NAMALWA (cell line): ENCODE data around the gene KCTD5.
"Not testable (repeated sequence)": the region's sequence is repeated elsewhere in the genome, so short reads cannot be mapped to it uniquely, and the experiment has no call there.

Source experiments
- DNase-seq: peaks from one replicate; pipeline ENCODE4 v3.0.0-alpha.2; 2015; ENCODE audit warnings: low spot score

The KCTD5 gene, protein sequence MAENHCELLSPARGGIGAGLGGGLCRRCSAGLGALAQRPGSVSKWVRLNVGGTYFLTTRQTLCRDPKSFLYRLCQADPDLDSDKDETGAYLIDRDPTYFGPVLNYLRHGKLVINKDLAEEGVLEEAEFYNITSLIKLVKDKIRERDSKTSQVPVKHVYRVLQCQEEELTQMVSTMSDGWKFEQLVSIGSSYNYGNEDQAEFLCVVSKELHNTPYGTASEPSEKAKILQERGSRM

DNA sequence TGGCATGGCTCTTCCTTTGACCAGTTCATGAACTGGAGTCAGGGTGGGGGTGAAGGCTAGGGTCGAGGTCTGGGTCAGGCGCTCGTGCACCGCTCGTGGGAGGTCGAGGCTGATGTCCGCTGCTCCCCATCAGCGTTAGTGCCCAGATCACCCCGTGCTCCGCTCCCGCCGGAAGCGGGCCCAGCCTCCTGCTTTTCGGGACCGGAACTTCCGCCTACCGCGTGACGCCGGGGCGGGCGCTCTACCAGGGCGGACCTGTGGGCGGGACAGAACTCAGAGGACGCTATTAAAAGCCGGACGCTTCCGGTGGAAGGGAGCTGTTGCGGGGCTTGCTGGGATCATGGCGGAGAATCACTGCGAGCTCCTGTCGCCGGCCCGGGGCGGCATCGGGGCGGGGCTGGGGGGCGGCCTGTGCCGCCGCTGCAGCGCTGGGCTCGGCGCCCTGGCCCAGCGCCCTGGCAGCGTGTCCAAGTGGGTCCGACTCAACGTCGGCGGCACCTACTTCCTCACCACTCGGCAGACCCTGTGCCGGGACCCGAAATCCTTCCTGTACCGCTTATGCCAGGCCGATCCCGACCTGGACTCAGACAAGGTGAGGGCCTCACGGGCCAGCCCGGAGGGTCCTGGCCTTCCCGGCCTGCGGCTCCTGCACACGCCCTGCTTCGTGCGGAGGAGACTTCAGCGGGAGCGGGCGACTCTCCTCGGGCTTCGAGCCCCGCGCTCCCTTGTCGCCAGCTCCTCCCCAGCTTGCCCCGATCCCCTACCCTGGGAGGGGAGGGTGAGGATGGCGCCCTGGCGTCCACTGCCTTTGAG, at the start of gene KCTD5:
TSS of gene KCTD5 (plus strand) at position 315 of the 813 bp plus-strand sequence. CDS start at position 341, 26 bp downstream.
- DNase-seq = peak; percentile 96

GRCh38 chr16:2639071-2639721, 43.1 kb upstream of the KCTD5 start:
- DNase-seq = not testable (repeated sequence)

- not testable (repeated sequence) for DNase-seq
Observed at GRCh38 chr16:2639722-2640072, 42.6 kb upstream of the KCTD5 start.

- DNase-seq = not testable (repeated sequence)
Observed at GRCh38 chr16:2642561-2642960, 39.8 kb upstream of the KCTD5 start.

GRCh38 chr16:2644754-2645453, 37.4 kb upstream of the KCTD5 start:
- not testable (repeated sequence) for DNase-seq

GRCh38 chr16:2651268-2651871, 31.0 kb upstream of the KCTD5 start:
- not testable (repeated sequence) for DNase-seq

DNA sequence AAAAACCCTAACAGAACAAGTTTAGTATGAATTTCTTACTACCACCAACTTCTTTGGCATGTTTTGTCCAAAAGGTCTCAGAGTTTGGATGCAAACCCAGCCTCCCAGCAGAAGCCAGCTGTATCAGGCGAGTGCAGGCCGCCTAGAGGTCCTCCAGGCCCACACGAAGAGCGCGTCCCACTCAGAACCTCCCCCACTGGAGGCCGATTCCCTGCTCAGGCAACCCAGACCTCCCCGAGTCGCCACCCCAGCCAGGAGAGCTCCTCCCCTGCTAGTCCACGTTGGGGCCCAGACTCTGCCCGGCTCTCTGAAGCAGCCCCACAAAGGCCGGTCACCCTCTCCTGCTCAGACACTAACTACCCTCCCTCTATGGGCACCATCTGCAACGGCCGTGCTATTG, 28.4 kb upstream of the KCTD5 start:
- DNase-seq = not testable (repeated sequence)

DNA sequence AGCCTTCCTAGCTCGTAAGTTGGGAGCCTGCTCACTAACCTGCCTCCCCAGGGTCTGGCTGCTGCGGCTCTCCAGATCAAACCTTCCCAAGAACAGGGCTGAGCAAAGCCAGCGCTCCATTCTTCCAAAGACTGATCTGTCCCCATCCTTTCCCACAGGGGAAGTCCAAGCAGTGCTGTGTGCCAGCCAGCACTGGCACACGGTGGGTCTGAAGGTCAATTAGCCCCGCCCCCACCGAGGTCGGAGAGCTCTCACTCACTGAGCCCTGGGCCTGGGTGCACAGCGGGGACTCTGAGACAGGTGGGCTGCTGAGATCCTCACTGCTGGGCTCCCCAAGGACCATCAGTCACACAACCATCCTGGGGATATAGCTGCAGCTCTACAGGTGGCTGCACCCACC, 27.4 kb upstream of the KCTD5 start:
- DNase-seq = not testable (repeated sequence)

DNA sequence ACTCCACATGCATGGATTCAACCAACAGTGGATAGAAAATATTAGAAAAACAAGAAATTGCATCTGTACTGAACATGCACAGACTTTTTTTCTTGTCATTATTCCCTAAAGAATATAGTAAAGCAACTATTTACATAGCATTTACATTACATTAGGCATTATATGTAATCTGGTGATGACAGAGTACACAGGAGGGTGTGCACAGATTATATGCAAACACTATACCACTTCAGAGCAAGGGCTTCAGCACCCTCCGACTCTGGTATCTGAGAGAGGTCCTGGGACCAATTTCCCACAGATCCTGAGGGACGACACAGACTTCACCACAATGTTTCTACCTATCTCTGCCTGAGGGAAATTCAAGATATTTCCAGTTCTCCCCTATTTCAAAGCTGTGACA, 25.3 kb upstream of the KCTD5 start:
- no peak for DNase-seq

DNA sequence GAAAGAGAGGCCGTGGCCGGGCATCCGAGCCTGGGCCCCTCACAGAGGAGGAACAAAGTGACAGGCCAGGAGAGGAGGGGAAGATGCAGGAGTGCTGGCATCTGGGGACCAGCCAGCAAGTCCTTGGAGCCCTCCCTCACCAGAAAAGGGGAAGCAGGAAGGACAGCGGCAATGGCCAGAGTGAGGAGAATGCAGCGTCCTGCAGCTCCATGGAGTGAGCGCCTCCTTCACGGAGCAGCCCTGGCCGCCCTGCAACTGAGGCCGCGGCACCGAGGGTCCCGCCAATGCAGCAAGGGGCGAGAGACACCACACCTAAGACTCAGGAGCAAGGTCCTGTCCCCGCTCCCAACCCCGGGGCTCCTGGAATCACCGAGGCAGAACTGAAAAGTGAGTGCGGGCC, 24.5 kb upstream of the KCTD5 start:
- DNase-seq = not testable (repeated sequence)

DNA sequence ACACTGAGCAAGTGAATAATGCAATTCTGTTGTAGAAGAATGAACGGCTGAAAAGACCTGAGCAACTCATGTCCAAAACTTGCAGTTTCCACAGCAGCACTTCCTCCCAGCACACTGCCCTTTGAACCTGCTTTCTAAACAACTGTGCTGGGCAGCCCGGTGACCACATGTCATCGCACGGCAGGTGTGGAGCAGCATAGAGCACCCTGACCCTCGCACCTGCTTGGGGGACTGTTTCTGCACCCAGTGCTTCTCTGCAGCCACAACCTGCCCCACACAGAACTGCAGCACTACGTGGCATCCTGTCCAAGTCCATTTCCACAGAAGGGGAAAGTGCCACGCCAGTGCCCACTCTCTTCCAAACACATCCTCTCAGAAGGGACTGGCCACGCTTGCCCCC, 22.8 kb upstream of the KCTD5 start:
- not testable (repeated sequence) for DNase-seq

- DNase-seq = not testable (repeated sequence)
Observed at GRCh38 chr16:2660014-2660662, 22.2 kb upstream of the KCTD5 start.

GRCh38 chr16:2660755-2661373, 21.5 kb upstream of the KCTD5 start:
- DNase-seq = peak; percentile 28

DNA sequence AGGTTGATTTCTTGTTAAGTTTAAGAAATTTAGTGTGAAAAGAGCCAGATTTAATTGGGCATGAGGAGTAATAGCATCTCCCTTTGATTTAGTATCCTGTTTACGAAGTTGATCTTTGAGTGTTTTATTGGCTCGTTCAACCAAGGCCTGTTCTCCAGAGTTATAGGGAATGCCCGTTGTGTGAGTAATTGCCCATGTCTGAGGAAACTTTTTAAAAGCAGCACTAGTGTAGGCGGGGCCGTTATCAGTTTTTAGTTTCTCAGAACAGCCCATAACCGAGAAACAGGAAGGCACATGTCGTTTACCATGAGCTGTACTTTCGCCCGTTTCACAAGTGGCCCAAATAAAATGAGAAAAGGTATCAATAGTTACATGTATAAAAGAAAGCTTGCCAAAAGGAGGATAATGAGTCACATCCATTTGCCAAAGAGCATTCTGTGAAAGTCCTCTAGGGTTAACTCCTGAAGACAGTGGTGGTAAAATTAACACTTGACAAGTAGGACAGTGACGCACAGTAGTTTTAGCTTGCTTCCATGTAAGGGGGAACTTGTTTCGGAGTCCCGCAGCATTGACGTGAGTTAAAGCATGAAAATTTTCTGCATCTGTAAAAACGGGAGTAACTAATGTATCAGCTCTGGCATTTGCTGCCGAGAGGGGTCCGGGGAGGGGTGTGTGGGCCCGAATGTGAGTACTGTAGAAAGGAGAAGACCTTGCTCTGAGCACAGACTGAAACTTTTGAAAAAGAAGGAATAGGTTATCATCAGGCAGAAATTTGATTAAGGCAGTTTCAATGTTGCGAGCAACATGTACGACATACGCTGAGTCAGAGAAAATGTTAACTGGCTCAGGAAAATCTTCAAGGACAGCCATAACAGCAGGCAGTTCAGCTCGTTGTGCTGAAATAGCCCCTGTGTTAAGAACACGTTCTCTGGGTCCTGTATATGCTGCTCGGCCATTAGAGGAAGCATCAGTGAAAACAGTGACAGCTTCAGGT, 18.5 kb upstream of the KCTD5 start:
- peak; percentile 29 for DNase-seq

DNA sequence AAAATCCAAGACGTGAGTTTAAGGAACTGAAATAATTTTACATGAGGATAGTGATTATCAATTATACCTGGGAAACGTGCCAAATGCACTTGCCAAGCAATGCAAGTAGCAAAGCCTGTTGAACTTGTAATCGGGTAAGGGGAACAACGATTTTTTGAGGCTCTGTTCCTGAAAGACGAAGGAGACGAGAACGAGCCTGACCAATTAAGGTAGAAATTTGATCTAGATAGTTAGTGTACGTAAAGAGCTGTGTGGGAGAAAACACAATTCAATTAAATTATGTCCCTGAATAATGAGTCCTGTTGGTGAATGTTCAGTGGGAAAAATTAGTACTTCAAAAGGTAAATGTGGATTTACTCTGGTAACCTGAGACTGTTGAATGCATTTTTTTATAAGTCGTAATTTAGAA, 17.7 kb upstream of the KCTD5 start:
- no peak for DNase-seq

DNA sequence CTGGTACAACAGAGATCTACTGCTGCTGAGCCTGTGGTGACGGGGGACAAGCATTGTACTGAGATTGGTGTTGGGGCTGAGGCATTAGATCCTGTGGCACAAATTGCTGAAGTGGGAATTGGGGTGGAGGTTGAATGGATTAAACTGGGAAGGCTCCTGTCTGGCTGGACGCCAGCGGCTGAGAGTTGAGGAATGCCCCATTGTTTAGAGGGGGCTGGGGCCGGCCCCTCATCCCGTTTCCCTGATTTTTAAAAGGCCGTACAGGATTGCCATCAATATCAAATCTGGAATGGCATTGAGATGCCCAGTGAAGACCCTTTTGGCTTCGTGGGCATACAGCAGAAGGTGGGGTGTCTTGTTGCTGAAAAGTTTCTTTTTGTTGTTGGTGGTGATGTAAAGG, 15.7 kb upstream of the KCTD5 start:
- DNase-seq = not testable (repeated sequence)

GRCh38 chr16:2669587-2669986, 12.7 kb upstream of the KCTD5 start:
- not testable (repeated sequence) for DNase-seq

DNA sequence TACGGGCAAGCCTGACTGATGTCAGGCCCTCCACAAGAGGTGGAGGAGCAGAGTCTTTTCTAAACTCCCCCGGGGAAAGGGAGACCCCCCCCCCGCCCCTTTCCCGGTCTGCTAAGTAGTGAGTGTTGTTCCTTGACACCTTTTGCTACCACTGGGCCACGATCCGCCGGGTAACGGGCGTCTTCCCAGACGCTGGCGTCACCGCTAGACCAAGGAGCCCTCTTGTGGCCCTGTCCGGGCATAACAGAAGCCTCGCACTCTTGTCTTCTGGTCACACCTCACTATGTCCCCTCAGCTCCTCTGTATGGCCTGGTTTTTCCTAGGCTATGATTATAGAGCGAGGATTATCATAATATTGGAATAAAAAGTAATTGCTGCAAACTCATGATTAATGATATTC, 12.3 kb upstream of the KCTD5 start:
- peak; percentile 70 for DNase-seq

DNA sequence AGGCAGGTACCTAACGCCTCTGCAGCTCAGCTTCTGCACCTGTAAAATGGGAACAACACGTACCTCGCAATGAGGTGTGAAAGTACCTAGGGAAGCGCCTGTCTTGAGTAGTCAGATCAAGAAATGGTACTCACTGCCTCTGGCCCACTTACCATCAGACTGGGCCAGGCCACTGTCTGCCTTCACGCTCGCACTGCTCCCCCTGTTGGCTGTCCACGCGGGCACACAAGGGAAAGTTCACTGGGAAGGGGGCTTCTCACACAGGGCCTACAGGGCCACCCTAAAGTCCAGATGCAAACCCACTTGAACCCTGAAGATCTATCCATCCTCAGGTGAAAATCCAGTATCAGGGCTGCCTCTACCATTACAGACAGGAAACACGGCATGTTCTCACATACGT, 11.1 kb upstream of the KCTD5 start:
- peak; percentile 53 for DNase-seq

DNA sequence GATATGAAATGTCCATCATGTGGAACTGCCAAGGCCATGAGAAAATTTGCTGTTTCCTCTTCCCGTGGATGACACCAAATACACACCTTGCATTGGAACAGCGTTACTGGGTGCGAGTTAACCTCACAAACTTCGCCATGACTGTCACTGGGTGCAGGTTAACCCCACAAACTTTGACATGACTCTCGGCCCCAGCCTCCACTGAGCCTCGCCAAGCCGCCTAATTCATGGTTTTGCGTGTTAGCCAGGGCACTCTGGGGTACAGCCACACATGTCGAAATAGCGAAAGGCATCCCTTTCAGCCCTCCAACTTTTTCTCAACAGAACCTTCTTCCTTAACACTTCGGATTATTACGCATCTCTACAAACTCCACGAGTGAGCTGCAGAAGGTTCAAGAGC, 10.6 kb upstream of the KCTD5 start:
- DNase-seq = no peak
